Measurements from ENCODE around the gene FOXI2.

DNA sequence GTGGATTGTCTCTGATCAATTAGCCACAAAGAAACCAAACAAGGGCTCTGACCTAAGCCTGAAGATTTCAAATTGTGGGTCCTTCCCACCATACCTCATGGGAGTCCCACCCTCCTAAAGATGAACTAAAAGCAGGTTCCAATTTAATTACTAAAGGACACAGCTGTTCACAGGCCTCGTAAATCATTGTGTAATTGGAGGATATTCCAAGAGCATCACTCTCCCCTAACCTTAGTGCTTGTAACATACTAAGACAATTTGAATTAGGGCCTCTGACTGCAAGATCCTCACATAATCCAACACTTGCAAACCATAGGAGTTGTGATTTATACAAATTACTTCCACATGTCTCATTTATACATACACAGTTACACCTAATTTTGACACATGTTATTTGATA lies 44.4 kb downstream of the FOXI2 start:
- no peak for TF ChIP-seq POLR2A (IDR thresholded peaks at IDR 0.05)
- TF ChIP-seq, protein P1, sequence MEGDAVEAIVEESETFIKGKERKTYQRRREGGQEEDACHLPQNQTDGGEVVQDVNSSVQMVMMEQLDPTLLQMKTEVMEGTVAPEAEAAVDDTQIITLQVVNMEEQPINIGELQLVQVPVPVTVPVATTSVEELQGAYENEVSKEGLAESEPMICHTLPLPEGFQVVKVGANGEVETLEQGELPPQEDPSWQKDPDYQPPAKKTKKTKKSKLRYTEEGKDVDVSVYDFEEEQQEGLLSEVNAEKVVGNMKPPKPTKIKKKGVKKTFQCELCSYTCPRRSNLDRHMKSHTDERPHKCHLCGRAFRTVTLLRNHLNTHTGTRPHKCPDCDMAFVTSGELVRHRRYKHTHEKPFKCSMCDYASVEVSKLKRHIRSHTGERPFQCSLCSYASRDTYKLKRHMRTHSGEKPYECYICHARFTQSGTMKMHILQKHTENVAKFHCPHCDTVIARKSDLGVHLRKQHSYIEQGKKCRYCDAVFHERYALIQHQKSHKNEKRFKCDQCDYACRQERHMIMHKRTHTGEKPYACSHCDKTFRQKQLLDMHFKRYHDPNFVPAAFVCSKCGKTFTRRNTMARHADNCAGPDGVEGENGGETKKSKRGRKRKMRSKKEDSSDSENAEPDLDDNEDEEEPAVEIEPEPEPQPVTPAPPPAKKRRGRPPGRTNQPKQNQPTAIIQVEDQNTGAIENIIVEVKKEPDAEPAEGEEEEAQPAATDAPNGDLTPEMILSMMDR (IDR thresholded peaks at IDR 0.05 in 4 of 5, conservative IDR thresholded peaks at IDR 0.05 in 1 of 5): no peak
